Glutamatergic neuron (in vitro differentiated cells): ENCODE results near the gene WDR90. TPM values are rescaled to one million over a fixed set of nuclear protein-coding genes. Genes with fewer than 3 reads are reported as not detected.
A peak's percentile ranks its signal among the peaks of the same experiment; 100 is the strongest.

Experiments used
- DNase-seq: peaks from one replicate; pipeline ENCODE4 v3.0.0; 2022
- H3K27ac Mint-ChIP-seq: one replicate; pipeline ENCODE4 v1.8.0; 2020; ENCODE audit warnings: mild to moderate bottlenecking, mixed read lengths, inconsistent platforms; ENCODE audit not compliant: unreplicated experiment
- H3K27me3 Mint-ChIP-seq: one replicate; pipeline ENCODE4 v1.8.0; 2020; ENCODE audit warnings: mild to moderate bottlenecking, moderate library complexity, mixed read lengths, inconsistent platforms; ENCODE audit not compliant: unreplicated experiment
- H3K36me3 Mint-ChIP-seq: one replicate; pipeline ENCODE4 v1.8.0; 2020; ENCODE audit warnings: mild to moderate bottlenecking, mixed read lengths, inconsistent platforms; ENCODE audit not compliant: unreplicated experiment
- H3K4me1 Mint-ChIP-seq: one replicate; pipeline ENCODE4 v1.8.0; 2020; ENCODE audit warnings: mild to moderate bottlenecking, low read depth, mixed read lengths, inconsistent platforms; ENCODE audit not compliant: unreplicated experiment
- H3K4me3 Mint-ChIP-seq: one replicate; pipeline ENCODE4 v1.8.0; 2020; ENCODE audit warnings: mild to moderate bottlenecking, mixed read lengths, inconsistent platforms; ENCODE audit not compliant: unreplicated experiment
- H3K9me3 Mint-ChIP-seq: one replicate; pipeline ENCODE4 v1.8.0; 2020; ENCODE audit warnings: mild to moderate bottlenecking, moderate library complexity, mixed read lengths, inconsistent platforms; ENCODE audit not compliant: unreplicated experiment
- total RNA-seq: library from RNA; stranded (reverse); fragmentation: NEBNext Ultra II Directional; extraction: Animal tissue kit (Norgen Biotek cat#: 25700); gene quantifications from one replicate; pipeline ENCODE4 v1.2.1, GENCODE V29; 2021; ENCODE audit not compliant: unreplicated experiment
- TF ChIP-seq, protein P1 (sequence below): fragments of 200-600 bp; sonication (generic); IDR thresholded peaks from one replicate; pipeline ENCODE4 v1.5.0; 2021; ENCODE audit not compliant: partially characterized antibody, unreplicated experiment

The WDR90 gene
- total RNA-seq, 1 donor from 2014 or later = 24.6 TPM

DNA sequence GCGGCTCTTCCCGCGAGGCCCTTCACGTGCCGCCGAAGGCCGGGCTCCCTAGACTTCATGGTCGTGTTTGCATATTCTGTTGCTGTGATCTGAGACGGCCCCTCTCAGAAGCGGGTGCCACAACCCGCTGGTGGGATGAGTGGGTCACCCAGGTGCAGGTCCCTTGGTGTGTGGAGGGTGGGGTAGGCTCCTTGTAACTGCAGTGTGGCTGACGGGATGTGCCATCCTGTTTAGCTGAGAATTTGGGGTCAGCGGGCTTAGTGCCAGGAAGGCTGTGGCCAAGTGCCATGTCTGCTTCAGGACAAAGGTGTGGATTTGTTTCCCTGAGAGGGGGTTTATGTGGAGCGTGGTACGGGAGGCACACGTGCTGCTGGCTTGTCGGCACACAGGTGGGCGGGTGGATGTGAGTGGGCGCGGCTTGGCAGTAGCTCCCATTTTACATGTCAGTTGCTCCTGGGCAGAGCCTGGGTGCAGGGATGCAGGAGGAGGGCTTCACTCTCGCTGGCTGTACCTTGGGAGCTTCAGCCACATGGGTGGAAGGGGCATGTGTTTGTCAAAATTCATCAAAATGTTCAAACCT lies 27.5 kb upstream of the WDR90 start:
- Mint-ChIP-seq H3K4me1 (peaks cover 23% of the 10 kb centered on the region), H3K36me3 (peaks cover 4% of the 10 kb centered on the region), H3K9me3 (peaks cover 8% of the 10 kb centered on the region), H3K27me3 (peaks cover 6% of the 10 kb centered on the region), H3K27ac (peak overlapping the region; percentile 25), H3K4me3 (peak overlapping the region; percentile 38)
- TF ChIP-seq, protein P1, sequence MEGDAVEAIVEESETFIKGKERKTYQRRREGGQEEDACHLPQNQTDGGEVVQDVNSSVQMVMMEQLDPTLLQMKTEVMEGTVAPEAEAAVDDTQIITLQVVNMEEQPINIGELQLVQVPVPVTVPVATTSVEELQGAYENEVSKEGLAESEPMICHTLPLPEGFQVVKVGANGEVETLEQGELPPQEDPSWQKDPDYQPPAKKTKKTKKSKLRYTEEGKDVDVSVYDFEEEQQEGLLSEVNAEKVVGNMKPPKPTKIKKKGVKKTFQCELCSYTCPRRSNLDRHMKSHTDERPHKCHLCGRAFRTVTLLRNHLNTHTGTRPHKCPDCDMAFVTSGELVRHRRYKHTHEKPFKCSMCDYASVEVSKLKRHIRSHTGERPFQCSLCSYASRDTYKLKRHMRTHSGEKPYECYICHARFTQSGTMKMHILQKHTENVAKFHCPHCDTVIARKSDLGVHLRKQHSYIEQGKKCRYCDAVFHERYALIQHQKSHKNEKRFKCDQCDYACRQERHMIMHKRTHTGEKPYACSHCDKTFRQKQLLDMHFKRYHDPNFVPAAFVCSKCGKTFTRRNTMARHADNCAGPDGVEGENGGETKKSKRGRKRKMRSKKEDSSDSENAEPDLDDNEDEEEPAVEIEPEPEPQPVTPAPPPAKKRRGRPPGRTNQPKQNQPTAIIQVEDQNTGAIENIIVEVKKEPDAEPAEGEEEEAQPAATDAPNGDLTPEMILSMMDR = no peak
- no peak for DNase-seq

DNA sequence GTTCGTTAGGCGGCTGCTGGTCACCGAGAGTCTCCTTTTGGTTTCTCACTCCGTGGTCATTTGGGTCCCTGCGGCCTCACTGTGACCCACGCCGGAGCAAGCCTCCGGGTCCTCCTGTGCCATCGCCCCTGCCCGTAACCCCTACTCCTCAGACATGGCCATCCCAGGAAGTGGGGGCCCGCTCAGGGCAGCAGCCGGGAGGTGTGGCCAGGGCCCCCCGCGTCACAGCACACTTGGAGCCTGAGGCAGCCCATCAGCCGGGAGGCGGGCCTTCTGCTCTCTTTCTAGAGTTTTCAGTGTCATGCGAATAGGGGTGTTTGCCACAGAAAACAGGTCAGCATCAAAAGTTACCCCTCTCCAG lies 26.3 kb upstream of the WDR90 start:
- H3K36me3 Mint-ChIP-seq = peaks cover 4% of the 10 kb centered on the region
- peaks cover 8% of the 10 kb centered on the region for H3K9me3 Mint-ChIP-seq
- H3K27ac Mint-ChIP-seq = no peak overlapping the region
- no peak overlapping the region for H3K4me3 Mint-ChIP-seq
- no peak for DNase-seq
- peaks cover 9% of the 10 kb centered on the region for H3K27me3 Mint-ChIP-seq
- TF ChIP-seq, protein P1 = no peak
- H3K4me1 Mint-ChIP-seq = peaks cover 26% of the 10 kb centered on the region

DNA sequence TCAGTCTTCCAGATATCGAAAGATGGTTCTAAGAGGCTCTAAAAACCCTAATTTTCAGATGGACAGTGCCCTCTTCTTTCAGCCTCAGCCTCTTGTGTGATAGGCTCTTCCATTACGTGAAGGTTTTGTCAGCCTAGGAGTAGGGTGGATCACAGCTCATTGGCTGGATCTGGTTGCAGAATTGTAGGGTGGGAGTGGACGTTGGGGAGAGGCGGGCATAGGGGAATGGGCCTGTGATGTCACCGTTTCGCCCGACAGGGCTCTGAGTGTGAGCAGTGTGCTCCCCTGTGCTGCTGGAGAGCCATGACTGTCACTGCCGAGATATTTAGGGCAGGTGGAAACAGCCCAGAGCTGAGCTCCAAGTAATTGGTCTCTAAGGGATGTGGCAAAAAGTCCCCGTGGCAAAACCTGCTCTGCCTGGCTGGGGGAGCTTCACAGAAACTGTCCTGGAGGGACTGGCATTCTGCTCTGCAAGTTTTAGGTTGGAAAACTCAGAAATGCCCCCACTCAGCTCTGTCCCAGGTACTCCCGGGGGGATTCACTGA lies 24.6 kb upstream of the WDR90 start:
- Mint-ChIP-seq H3K27me3 (peaks cover 19% of the 10 kb centered on the region), H3K9me3 (peaks cover 15% of the 10 kb centered on the region), H3K4me1 (peaks cover 35% of the 10 kb centered on the region), H3K27ac (peak overlapping the region; percentile 62), H3K4me3 (peak overlapping the region; percentile 75), H3K36me3 (no peaks in the 10 kb centered on the region)
- TF ChIP-seq, protein P1 = no peak
- DNase-seq = no peak

DNA sequence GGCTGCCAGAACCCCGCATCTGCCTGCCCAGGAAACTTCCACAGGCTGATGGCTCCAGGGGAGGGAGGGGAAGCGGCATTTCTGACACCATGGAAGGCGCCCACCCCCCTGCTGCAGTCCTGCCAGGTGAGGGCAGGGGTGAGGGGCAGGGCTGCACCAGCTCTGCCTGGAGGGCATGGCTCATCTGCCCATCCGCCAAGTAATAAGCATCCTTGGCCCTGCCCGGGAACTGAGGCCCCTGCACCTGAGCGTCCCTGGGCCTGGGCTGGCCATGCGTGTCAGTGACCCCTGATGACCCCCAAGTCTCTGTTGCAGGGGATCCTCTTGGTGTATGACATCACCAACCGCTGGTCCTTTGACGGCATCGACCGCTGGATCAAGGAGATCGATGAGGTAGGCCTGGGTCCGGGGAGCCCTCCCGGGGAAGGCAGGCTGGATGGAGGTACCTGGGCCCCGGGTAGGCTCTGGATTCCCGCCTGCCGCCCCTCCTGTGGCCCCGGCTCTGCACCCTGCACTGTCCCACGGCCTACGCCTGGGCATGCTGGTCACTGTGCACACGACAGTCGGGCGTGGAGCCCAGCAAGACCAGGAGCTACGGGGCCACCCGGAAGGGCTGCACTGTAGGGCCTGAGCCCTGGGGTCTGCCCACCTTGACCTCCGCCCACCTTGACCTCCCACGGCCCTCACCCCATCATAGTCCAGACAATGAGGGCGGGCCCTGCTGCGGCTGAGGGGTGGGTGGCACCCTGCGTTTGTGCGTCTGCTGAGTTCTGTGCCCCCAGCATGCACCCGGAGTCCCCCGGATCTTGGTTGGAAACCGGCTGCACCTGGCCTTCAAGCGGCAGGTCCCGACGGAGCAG lies 23.8 kb upstream of the WDR90 start:
- Mint-ChIP-seq H3K9me3 (peaks cover 18% of the 10 kb centered on the region), H3K27ac (no peak overlapping the region), H3K4me1 (peaks cover 35% of the 10 kb centered on the region), H3K36me3 (no peaks in the 10 kb centered on the region), H3K27me3 (peaks cover 21% of the 10 kb centered on the region), H3K4me3 (no peak overlapping the region)
- TF ChIP-seq, protein P1 = no peak
- DNase-seq = peak; percentile 15
